ENCODE results near the gene KCNMA1.
"Not testable (repeated sequence)": the region's sequence is repeated elsewhere in the genome, so short reads cannot be mapped to it uniquely, and the experiment has no call there.

KCNMA1 gene

DNA sequence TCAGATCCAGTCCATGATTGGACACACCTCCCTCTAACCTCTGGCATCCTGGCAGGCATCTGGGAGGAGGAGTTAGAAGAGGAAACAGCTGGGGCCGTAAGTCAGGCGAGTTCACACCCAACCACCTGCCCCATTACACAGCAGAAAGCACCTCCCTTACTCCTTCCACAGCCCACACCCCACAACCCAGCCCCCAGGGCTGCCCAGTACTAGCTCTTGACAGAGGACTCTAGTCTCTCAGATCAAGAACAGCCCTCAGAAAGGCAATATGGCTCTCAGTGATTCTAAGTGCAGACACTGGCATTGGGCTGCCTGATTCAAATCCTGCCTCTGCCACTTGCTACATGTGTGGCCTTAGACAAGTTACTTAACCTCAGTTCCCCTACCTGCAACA, 34.1 kb downstream of the KCNMA1 start:
- no peak for DNase-seq

DNA sequence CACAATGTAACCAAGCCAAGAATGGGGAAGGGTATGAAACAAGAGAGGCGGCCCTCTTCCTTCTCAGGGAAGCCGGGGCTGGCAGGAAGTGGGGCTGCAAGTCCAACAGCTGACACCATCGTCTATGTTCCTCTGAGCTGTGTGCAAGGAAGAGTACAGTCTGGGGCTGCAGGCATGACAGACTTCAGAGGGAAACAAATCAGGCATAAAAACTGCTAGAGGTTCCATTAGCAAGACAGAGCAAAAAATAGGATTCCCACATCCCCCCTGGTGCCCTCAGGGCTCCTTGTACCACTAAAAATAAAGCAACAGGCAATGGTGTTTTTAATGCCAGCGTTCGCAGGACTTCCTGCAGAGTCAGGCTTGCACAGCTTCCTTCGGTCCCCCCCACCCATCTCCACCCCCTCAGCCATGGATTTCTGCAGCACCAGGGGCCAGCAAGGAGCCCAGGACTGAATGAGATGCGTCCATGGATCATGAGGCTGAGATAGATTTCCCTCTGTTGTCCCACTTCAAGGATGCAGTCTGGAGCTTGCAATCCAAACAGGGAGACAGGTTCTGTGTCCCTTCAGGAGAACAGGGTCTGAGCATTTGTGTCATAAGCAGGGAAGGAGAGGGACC, 34.6 kb downstream of the KCNMA1 start:
- no peak for DNase-seq

DNA sequence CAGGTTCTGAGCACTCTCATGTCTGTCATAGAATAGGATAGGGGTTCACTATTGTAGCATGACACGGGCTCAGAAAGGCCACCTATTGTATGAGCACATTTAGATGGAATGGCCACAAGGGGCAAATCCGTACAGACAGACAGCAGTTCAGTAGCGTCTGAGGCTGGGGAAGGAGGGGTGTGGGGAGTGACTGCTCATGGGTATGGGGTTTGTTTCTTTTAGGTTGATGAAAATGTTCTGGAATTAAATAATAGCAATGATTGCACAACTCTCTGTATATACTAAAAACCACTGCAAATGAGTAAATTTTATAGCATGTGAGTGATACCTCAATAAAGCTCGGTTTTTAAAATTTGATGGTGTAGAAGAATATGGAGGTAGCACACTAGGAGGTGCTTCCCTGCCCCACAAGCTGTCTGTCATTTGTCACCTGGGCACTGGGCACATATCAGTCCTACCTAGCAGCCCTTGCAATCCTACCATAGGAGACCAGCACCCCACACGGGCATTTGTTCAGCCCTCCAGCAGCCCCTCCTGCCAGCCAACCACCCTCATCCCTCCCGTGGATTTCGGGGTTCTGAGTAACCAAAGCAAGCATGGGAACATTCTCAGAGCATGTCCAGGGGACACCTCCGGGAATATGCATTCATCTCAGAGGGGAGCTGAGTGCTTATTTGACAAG, 35.2 kb downstream of the KCNMA1 start:
- DNase-seq, result no peak

DNA sequence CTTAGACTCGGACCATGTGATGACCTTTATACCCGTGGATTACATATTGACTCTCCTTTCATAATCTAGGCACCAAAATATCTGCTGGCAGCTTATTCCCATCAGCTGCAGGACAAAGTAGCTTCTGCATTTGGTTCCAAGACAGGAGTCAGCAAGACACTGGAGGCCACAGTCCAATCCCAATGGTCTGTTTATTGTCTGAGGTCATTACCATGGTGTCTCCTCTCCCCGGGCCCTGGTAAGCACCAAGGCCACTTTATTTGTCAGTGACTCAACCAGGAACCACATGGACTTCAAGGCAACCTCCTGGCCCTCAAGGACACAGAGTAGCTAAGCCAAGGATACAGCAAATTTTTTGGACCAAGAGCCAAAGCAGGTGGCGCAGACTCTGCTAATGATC, 36.1 kb downstream of the KCNMA1 start:
- no peak for DNase-seq

GRCh38 chr10:77600640-77601039, 37.0 kb downstream of the KCNMA1 start:
- no peak for DNase-seq

DNA sequence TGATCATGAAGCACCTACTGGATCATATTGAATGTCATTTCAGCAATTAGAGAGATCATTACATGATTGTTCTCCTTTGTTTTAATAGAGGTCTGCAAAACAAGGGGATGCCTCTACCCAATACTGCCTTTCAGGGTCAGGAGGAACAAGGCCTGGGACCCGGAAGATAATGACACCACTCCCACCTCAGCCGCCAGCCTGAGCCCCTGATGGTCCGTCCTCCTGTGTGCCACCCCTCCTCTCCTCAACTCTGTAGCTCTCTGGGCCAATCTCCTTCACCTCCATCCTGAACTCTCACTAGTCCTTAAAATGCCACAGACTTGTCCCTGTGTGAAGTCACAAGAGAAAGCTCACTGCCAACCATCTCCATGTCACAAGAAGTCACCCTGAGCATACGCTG, 38.0 kb downstream of the KCNMA1 start:
- DNase-seq, result no peak

DNA sequence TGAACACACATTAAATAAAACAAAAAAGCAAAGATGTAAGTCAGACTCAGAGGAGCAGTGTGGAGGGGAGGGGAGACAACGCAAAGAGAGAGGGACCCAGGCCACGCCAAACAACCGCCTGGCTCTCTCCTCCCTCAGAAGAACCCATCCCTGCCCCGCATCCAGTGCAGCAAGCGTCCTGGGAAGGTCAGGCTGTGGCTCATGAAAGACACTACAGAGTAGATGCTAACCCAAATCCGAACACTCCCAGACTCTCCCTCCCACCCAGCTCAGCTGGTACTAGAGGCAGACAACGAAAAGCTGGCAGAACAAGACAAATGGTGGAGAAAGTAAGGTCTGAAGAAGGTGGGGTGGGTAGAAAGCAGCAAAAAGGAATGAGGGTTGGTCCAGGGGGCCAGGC, 39.0 kb downstream of the KCNMA1 start:
- DNase-seq, result no peak

- DNase-seq, result no peak
Measured at GRCh38 chr10:77597560-77597959, 40.0 kb downstream of the KCNMA1 start.

DNA sequence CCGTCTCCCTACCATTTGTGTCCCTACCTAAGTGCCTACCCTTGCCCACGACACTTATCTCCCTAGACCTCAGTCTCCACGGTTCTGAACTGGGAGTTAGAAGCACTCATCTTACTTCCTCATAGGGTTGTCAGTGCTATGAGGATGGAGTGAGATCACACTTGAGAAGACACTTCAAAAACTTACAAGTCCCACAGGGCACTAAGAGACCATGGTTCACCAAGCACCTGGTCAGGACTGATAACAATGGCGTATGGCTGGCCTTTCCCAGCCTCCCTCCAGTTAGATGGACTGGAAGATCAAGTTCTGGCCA, 43.2 kb downstream of the KCNMA1 start:
- DNase-seq, result no peak

DNA sequence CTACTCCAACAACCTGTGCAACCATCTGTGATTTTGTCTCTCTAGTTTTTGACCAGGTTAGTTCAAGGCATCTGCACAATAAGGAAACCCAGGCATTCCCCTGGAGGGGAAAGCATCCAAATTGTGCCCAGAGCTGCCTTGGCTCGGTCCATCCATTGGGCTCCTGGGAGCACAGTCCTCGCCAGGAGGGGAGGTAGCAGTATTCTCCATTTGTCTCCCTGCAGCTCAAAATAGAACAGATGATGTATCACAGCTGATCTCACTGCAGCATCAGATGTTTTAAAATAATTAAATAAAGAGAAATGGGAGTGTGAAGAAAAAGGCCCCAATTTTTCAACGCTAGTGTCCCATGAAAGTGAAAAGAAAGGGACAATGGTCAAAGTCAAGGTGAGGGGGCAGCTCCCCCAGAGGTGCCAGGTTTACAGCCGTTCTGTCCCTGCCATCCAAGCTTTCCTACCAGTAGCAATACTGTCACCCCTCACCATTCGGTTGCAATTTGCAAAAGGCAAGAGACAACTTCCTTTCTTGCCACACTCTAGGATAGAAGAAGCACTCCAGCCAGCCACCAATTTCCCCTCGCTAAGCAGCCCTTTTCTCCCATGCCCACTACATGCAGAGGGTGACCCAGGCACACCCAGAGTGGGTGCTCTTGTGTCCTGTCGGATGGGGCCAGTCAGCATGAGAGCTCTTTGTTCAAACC, 43.7 kb downstream of the KCNMA1 start:
- DNase-seq, result no peak

GRCh38 chr10:77592946-77593636, 44.5 kb downstream of the KCNMA1 start:
- no peak for DNase-seq

GRCh38 chr10:77592510-77592909, 45.1 kb downstream of the KCNMA1 start:
- no peak for DNase-seq

- DNase-seq, result no peak
Measured at GRCh38 chr10:77591238-77591880, 46.2 kb downstream of the KCNMA1 start.

DNA sequence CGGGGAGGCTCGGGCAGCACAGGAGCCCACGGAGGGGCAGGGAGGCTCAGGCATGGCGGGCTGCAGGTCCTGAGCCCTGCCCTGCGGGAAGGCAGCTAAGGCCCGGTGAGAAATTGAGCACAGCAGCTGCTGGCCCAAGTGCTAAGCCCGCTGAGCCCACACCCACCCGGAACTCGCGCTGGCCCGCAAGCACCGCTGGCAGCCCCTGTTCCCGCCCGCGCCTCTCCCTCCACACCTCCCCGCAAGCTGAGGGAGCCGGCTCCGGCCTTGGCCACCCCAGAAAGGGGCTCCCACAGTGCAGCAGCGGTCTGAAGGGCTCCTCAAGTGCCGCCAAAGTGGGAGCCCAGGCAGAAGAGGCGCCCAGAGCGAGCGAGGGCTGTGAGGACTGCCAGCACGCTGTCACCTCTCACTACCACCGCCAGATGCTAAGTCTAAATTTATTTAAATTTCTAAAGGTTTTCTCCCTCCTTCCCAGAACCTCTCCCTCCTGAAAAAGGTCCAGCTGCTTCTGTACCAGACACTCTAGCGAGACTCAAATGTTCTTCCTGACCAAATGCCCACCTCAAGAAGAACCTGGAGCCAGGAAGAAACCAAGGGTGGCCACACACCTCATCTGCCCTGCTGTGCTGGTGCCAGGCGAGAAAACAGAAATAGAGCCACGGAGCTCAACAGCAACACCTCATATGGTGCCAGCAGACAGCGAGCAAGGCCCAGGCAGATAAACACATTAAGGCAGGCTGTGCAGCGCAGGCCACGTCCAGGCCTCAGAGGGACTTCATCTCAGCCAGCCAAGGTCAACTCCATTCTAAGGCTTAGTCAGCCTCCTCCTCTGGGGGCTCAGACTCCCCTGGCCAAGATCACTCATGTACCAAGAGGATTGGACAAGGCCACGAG, 47.0 kb downstream of the KCNMA1 start:
- DNase-seq, result no peak

- DNase-seq, result not testable (repeated sequence)
Measured at GRCh38 chr10:77589703-77590102, 47.9 kb downstream of the KCNMA1 start.

DNA sequence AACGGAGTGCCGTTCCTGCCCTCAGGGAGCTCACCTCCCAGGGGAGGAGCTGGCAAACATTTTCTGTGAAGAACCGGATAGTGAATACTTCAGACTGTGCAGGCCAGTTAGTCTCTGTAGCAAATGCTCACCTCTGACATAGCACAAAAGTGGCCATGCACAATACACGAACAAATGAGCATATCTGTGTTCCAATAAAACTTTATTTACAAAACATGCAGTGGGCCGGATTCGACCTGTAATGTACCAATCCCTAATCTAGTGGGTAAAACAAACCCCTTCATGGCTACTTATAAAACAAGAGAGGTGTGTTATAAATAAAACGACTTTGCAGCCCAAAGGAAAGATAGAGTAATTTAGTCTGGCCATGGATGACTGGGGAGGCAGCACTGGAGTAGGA, 48.7 kb downstream of the KCNMA1 start:
- no peak for DNase-seq

GRCh38 chr10:77587416-77587790, 50.2 kb downstream of the KCNMA1 start:
- DNase-seq, result no peak

DNA sequence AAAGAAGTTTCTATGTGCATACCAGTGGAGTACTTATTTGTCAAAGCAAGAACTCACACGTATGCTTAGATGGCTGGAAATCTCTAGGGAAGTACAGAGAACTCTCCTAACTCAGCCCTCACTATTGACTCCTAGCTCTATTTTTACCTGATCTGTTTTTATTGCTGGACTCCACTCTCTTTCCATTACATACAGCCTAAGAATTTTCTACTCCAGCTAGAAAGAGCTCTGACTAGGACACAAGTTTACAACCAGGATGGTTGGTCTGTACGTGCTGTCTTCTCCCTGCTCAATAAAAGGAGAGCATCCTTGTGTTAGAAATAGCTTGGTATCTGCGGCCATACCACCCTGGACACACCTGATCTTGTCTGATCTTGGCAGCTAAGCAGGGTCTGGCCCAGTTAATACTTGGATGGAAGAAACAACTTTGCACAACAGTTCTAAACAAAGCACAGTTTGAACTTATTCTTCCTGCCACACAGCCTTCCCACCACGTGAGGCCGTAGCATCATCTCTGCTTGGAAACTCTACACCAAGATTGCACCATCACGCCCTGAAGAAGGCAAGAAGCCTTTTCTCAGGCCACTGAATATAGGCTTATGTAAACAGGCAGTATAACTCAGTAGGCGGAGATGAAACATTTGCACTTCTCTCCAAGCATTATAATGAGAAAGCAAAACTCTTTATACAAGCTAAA, 50.7 kb downstream of the KCNMA1 start:
- DNase-seq, result no peak

GRCh38 chr10:77584938-77585337, 52.7 kb downstream of the KCNMA1 start:
- no peak for DNase-seq

GRCh38 chr10:77583527-77583926, 54.1 kb downstream of the KCNMA1 start:
- DNase-seq, result no peak

GRCh38 chr10:77582710-77583115, 54.9 kb downstream of the KCNMA1 start:
- no peak for DNase-seq

- DNase-seq, result no peak
Measured at GRCh38 chr10:77581738-77582137, 55.9 kb downstream of the KCNMA1 start.

Measured in activated T-cell treated with anti-CD3 and anti-CD28 coated beads for 4 hours (primary cell).